ENCODE measurements around the gene CYP39A1.

DNA sequence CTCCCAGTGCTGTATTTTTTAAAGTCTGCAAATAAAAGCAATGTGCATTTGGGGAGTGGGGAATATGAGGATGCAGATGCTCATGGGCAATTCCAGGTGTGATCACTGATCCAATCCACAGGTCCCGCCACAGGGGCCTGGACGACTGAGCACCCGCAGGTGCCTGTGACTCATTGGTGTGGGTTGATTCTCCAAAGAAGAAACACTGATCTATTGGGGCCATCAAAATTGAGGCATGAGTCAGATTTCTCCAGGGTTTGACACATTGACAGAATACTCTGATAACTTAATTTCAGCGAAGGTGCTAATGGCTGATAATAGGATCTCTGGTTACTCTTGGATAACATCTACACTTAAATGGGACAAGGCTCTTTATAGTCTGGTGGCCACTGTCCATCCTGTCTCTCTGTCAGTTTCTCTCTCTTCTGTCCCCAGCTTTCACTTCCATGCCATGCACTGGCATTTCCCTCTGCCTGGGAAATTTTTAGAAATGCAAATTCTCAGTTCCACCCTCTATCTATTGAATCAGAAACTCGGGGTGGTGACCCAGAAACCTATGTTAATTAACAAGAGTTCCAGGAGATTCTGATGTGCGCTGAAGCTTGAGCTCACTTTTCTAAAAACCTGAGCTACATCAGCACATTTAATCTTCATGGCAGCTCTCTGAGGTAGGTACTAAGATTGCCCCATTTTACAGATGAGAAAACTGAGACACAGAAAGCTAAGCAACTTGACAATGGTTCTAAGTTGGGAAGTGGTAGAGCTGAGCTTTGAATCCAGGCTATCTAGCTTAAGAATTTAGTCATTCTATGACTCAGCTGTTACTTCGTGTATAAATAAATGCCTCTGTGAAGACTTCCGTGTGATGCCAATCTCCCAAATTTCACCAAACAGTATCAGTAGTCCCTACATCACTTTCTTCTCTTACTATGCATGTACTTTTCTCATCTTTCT is 151.2 kb downstream of the CYP39A1 start:
- no peak for TF ChIP-seq POLR2A (IDR thresholded peaks at IDR 0.05)
- TF ChIP-seq, protein P1, sequence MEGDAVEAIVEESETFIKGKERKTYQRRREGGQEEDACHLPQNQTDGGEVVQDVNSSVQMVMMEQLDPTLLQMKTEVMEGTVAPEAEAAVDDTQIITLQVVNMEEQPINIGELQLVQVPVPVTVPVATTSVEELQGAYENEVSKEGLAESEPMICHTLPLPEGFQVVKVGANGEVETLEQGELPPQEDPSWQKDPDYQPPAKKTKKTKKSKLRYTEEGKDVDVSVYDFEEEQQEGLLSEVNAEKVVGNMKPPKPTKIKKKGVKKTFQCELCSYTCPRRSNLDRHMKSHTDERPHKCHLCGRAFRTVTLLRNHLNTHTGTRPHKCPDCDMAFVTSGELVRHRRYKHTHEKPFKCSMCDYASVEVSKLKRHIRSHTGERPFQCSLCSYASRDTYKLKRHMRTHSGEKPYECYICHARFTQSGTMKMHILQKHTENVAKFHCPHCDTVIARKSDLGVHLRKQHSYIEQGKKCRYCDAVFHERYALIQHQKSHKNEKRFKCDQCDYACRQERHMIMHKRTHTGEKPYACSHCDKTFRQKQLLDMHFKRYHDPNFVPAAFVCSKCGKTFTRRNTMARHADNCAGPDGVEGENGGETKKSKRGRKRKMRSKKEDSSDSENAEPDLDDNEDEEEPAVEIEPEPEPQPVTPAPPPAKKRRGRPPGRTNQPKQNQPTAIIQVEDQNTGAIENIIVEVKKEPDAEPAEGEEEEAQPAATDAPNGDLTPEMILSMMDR (IDR thresholded peaks at IDR 0.05), result no peak

Data from gastroesophageal sphincter (tissue), 3 donors.